Neural progenitor cell (in vitro differentiated cells): ENCODE data around the gene SPC24. TPM values are rescaled to one million over a fixed set of nuclear protein-coding genes. Genes with fewer than 3 reads are reported as not detected.
"Not testable (repeated sequence)": the region's sequence is repeated elsewhere in the genome, so short reads cannot be mapped to it uniquely, and the experiment has no call there.

Experiments used
- DNase-seq: peaks from one replicate; pipeline ENCODE4 v3.0.0-alpha.2; 2016; ENCODE audit warnings: low spot score
- H2AFZ ChIP-seq: fragments of 200-600 bp; sonication (generic); replicated peaks from 2 replicates; pipeline ENCODE4 v1.6.1; 2016; ENCODE audit warnings: antibody characterized with exemption
- H3F3A ChIP-seq: fragments of 200-600 bp; sonication (generic); 2 replicates; pipeline ENCODE4 v1.6.1; 2016; ENCODE audit warnings: antibody characterized with exemption, low read depth
- H3K27ac ChIP-seq: fragments of 200-600 bp; sonication (generic); 2 replicates; pipeline ENCODE4 v1.5.1; 2016; ENCODE audit warnings: mild to moderate bottlenecking
- H3K27me3 ChIP-seq: fragments of 200-600 bp; sonication (generic); 2 replicates; pipeline ENCODE4 v1.6.1; 2016; ENCODE audit warnings: mild to moderate bottlenecking, moderate library complexity
- H3K36me3 ChIP-seq: fragments of 200-600 bp; sonication (generic); 2 replicates; pipeline ENCODE4 v1.5.1; 2016
- H3K4me1 ChIP-seq: fragments of 200-600 bp; sonication (generic); 2 replicates; pipeline ENCODE4 v1.6.1; 2016; ENCODE audit warnings: mixed run types
- H3K4me2 ChIP-seq: fragments of 200-600 bp; sonication (generic); 2 replicates; pipeline ENCODE4 v1.6.1; 2016
- H3K4me3 ChIP-seq: fragments of 200-600 bp; sonication (generic); 2 replicates; pipeline ENCODE4 v1.5.1; 2016
- H3K79me2 ChIP-seq: fragments of 200-600 bp; sonication (generic); 2 replicates; pipeline ENCODE4 v1.6.1; 2016; ENCODE audit warnings: low read depth
- H3K9ac ChIP-seq: fragments of 200-600 bp; sonication (generic); 2 replicates; pipeline ENCODE4 v1.6.1; 2016
- H3K9me3 ChIP-seq: fragments of 200-600 bp; sonication (generic); 2 replicates; pipeline ENCODE4 v1.5.1; 2016; ENCODE audit warnings: low read depth
- H4K20me1 ChIP-seq: fragments of 200-600 bp; sonication (generic); 2 replicates; pipeline ENCODE4 v1.6.1; 2016; ENCODE audit warnings: low read depth
- H3K27ac Mint-ChIP-seq: 3 replicates; pipeline ENCODE4 v1.8.0; 2021; ENCODE audit warnings: mixed read lengths
- H3K27me3 Mint-ChIP-seq: 2 replicates; pipeline ENCODE4 v1.8.0; 2022; ENCODE audit warnings: low read depth, mild to moderate bottlenecking, inconsistent platforms, moderate library complexity, mixed read lengths; ENCODE audit not compliant: insufficient read depth
- H3K36me3 Mint-ChIP-seq: 3 replicates; pipeline ENCODE4 v1.8.0; 2021; ENCODE audit warnings: mixed read lengths
- H3K4me1 Mint-ChIP-seq: 3 replicates; pipeline ENCODE4 v1.8.0; 2021; ENCODE audit warnings: mixed read lengths
- H3K4me3 Mint-ChIP-seq: 3 replicates; pipeline ENCODE4 v1.8.0; 2021; ENCODE audit warnings: mild to moderate bottlenecking, moderate library complexity, mixed read lengths
- H3K9me3 Mint-ChIP-seq: 3 replicates; pipeline ENCODE4 v1.8.0; 2020; ENCODE audit warnings: mixed read lengths
- EZH2 ChIP-seq: fragments of 200-600 bp; sonication (generic); IDR thresholded peaks from 2 replicates; pipeline ENCODE4 v1.6.1; 2017; ENCODE audit warnings: antibody characterized with exemption, mild to moderate bottlenecking, moderate library complexity
- EZH2phosphoT487 ChIP-seq: fragments of 200-600 bp; sonication (generic); IDR thresholded peaks from 2 replicates; pipeline ENCODE4 v1.6.1; 2017; ENCODE audit warnings: antibody characterized with exemption
- total RNA-seq: library from RNA; depleted of rRNA; stranded (reverse); fragments of >200 nt; gene quantifications from 2 replicates; pipeline ENCODE4 v1.2.3, GENCODE V29; 2015; ENCODE audit warnings: low replicate concordance
- TF ChIP-seq, protein P1 (sequence below): fragments of 200-600 bp; sonication (generic); IDR thresholded peaks from 2 replicates; pipeline ENCODE4 v1.5.1; 2017; ENCODE audit warnings: antibody characterized with exemption, mild to moderate bottlenecking

Gene SPC24
- total RNA-seq, 1 donor from 2014 or later: 57.1 TPM

DNA sequence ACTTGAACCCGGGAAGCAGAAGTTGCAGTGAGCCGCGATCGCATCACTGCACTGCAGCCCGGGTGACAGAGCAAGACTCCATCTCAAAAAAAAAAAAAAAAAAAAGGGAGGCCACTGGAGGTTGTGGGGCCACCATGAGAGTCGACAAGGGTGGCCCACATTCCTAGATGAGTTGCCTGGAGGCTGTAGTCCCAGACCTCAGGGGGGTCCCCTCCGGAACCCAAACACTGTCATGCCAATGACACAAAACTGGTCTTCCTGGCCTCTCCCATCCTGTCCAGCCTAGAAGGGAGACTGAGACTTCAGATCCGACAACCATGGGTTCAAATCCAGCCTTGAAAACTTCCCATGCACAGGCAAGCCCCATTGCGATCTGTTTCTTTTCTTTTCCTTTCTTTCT lies 14.7 kb downstream of the SPC24 start:
- H3K4me1 Mint-ChIP-seq: peaks cover 37% of the 10 kb centered on the region
- no peak overlapping the region for H3K27ac ChIP-seq
- no peak overlapping the region for H3K4me3 ChIP-seq
- no peak overlapping the region for H3K4me2 ChIP-seq
- TF ChIP-seq, protein P1, sequence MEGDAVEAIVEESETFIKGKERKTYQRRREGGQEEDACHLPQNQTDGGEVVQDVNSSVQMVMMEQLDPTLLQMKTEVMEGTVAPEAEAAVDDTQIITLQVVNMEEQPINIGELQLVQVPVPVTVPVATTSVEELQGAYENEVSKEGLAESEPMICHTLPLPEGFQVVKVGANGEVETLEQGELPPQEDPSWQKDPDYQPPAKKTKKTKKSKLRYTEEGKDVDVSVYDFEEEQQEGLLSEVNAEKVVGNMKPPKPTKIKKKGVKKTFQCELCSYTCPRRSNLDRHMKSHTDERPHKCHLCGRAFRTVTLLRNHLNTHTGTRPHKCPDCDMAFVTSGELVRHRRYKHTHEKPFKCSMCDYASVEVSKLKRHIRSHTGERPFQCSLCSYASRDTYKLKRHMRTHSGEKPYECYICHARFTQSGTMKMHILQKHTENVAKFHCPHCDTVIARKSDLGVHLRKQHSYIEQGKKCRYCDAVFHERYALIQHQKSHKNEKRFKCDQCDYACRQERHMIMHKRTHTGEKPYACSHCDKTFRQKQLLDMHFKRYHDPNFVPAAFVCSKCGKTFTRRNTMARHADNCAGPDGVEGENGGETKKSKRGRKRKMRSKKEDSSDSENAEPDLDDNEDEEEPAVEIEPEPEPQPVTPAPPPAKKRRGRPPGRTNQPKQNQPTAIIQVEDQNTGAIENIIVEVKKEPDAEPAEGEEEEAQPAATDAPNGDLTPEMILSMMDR: no peak
- TF ChIP-seq EZH2: no peak
- no peak for TF ChIP-seq EZH2phosphoT487
- H3F3A ChIP-seq: peaks cover 65% of the 10 kb centered on the region
- H2AFZ ChIP-seq: no peak overlapping the region
- H3K36me3 Mint-ChIP-seq: peaks cover 6% of the 10 kb centered on the region
- H3K9me3 Mint-ChIP-seq: no peaks in the 10 kb centered on the region
- no peaks in the 10 kb centered on the region for H3K27me3 ChIP-seq
- H4K20me1 ChIP-seq: peaks cover 29% of the 10 kb centered on the region
- no peaks in the 10 kb centered on the region for H3K9me3 ChIP-seq
- peaks cover 23% of the 10 kb centered on the region for H3K4me1 ChIP-seq
- H3K36me3 ChIP-seq: no peaks in the 10 kb centered on the region
- peak overlapping the region; percentile 55 for H3K4me3 Mint-ChIP-seq
- H3K27me3 Mint-ChIP-seq: peaks cover 5% of the 10 kb centered on the region
- H3K27ac Mint-ChIP-seq: no peak overlapping the region
- no peak overlapping the region for H3K9ac ChIP-seq
- DNase-seq: no peak
- no peaks in the 10 kb centered on the region for H3K79me2 ChIP-seq

DNA sequence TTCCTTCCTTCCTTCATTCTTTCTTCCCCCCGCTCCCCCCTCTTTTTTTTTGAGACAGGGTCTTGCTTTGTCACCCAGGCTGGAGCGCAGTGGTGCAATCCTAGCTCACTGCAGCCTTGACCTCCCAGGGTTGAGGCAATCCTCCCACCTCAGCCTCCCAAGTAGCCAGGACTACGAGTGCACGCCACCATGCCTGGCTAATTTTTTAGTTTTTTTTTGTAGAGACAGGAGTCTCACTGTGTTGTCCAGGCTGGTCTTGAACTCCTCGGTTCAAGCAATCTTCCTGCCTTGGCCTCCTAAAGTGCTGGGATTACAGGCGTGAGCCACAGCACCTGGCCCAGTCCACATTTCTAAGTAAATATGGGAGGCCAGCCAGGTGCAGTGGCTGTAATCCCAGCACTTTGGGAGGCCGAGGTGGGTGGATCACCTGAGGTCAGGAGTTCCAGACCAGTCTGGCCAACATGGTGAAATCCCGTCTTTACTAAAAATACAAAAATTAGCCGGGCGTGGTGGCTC lies 15.5 kb downstream of the SPC24 start:
- not testable (repeated sequence) for H3K36me3 Mint-ChIP-seq, H3K9ac ChIP-seq, H2AFZ ChIP-seq, H3K27me3 Mint-ChIP-seq, H3K9me3 Mint-ChIP-seq, DNase-seq, H3K79me2 ChIP-seq, H3K4me3 Mint-ChIP-seq, H3K36me3 ChIP-seq, H3K27me3 ChIP-seq, H3K4me3 ChIP-seq, H3K27ac Mint-ChIP-seq, H3K9me3 ChIP-seq, H3K4me2 ChIP-seq, H3K27ac ChIP-seq
- H4K20me1 ChIP-seq: peaks cover 29% of the 10 kb centered on the region
- peaks cover 68% of the 10 kb centered on the region for H3F3A ChIP-seq
- peaks cover 23% of the 10 kb centered on the region for H3K4me1 ChIP-seq
- H3K4me1 Mint-ChIP-seq: peaks cover 36% of the 10 kb centered on the region

DNA sequence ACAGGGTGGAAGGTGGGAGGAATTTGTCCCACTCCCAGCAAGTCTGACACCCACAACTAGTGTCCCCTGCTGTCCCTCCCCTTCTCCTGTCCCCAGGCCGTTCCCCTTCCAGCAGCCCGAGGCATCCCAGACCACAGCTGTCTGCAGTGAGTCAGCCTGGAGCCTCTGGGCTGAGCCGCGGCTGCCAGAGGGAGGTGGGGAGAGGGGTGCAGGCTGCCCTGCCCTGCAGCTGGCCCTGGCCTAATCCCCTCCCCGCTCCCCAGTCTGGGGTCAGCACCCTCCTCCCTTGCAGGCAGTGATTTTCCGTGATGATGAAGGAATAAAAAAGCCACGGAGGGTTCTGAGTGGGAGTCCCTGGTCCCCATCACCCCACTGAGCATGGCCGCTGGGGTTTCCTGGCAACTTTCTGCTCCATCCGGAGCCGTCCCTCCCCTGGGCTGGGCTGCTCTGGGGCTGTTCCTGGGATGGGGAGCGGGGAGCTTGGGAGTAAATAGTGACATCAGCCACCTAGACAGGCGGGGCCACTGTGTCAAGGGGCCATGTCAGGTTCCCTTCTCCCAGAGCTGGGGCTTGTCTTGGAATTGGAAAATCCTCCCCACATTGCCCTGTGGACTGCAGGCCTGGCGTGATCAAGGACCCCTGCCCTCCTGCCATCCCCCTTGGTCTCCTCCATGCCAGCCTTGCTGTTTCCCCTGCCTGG lies 16.8 kb downstream of the SPC24 start:
- Histone ChIP-seq H3K36me3 (no peaks in the 10 kb centered on the region), H3F3A (peaks cover 76% of the 10 kb centered on the region), H3K9ac (no peak overlapping the region), H3K27me3 (no peaks in the 10 kb centered on the region), H4K20me1 (peaks cover 29% of the 10 kb centered on the region), H3K4me3 (no peak overlapping the region), H3K4me1 (peaks cover 23% of the 10 kb centered on the region), H2AFZ (no peak overlapping the region), H3K27ac (no peak overlapping the region), H3K9me3 (no peaks in the 10 kb centered on the region), H3K4me2 (peak overlapping the region; percentile 71), H3K79me2 (no peaks in the 10 kb centered on the region)
- TF ChIP-seq, protein P1: no peak
- no peak for TF ChIP-seq EZH2
- TF ChIP-seq EZH2phosphoT487: no peak
- DNase-seq: peak; percentile 78
- Mint-ChIP-seq H3K9me3 (no peaks in the 10 kb centered on the region), H3K4me1 (peaks cover 34% of the 10 kb centered on the region), H3K27me3 (peaks cover 5% of the 10 kb centered on the region), H3K27ac (no peak overlapping the region), H3K4me3 (peak overlapping the region; percentile 71), H3K36me3 (peaks cover 2% of the 10 kb centered on the region)
